Lung (tissue), 12 donors: ENCODE measurements around the gene G2E3. TPM values are rescaled to one million over a fixed set of nuclear protein-coding genes. Genes with fewer than 3 reads are reported as not detected.
"Not testable (repeated sequence)": the region's sequence is repeated elsewhere in the genome, so short reads cannot be mapped to it uniquely, and the experiment has no call there.

Experiments
- ATAC-seq: fragments of 200-7000 bp; cut with Tn5 transposase; one replicate; pipeline ENCODE4 v1.9.1; 2020; ENCODE audit warnings: moderate number of reproducible peaks; ENCODE audit not compliant: insufficient read depth, low FRiP score
- DNase-seq, 3 donors: peaks; one replicate each; pipeline ENCODE4 v3.0.0-alpha.2; 2013 to 2017
- H3K27ac ChIP-seq, 2 donors: one replicate each; pipeline ENCODE4 v1.5.1; 2013; ENCODE audit warnings: mild to moderate bottlenecking in 2 of 2, moderate library complexity in 2 of 2, control low read depth in 1 of 2, inconsistent platforms in 1 of 2, low read depth in 1 of 2, low read length in 1 of 2
- H3K27me3 ChIP-seq, 3 donors: one replicate each; pipeline ENCODE4 v1.5.1; 2013; ENCODE audit warnings: low read length in 2 of 3; ENCODE audit not compliant: control insufficient read depth in 3 of 3, insufficient read depth in 3 of 3
- H3K36me3 ChIP-seq, 4 donors: one replicate each; pipeline ENCODE4 v1.5.1; 2013; ENCODE audit warnings: low read length in 4 of 4, mild to moderate bottlenecking in 1 of 4, moderate library complexity in 1 of 4; ENCODE audit not compliant: control insufficient read depth in 4 of 4, insufficient read depth in 4 of 4
- H3K4me1 ChIP-seq, 5 donors: one replicate each; pipeline ENCODE4 v1.5.1; 2013; ENCODE audit warnings: low read length in 5 of 5, mild to moderate bottlenecking in 2 of 5, moderate library complexity in 1 of 5; ENCODE audit not compliant: control insufficient read depth in 5 of 5, insufficient read depth in 5 of 5
- H3K4me3 ChIP-seq: one replicate; pipeline ENCODE4 v1.5.1; 2013; ENCODE audit warnings: mild to moderate bottlenecking, control low read depth, moderate library complexity
- H3K9ac ChIP-seq, 2 donors: one replicate each; pipeline ENCODE4 v1.5.1; 2013; ENCODE audit warnings: low read length in 2 of 2, control low read depth in 1 of 2; ENCODE audit not compliant: insufficient read depth in 1 of 2
- H3K9me3 ChIP-seq, 4 donors: one replicate each; pipeline ENCODE4 v1.5.1; 2013; ENCODE audit warnings: low read length in 3 of 4, mild to moderate bottlenecking in 1 of 4, moderate library complexity in 1 of 4; ENCODE audit not compliant: control insufficient read depth in 4 of 4, insufficient read depth in 3 of 4
- WGBS, 2 donors: extraction: QIAGEN DNeasy Blood & Tissue Kit; methylation state at CpG; one replicate each; pipeline ENCODE4 v1.1.7; 2013; 5-methylcytosine and 5-hydroxymethylcytosine counted together
- polyA plus RNA-seq, 2 donors: library from polyadenylated mRNA; stranded (reverse); fragments of 200-250 nt; gene quantifications; one replicate each; pipeline ENCODE4 v1.2.1, GENCODE V29; 2013
- total RNA-seq, 2 donors: library from RNA; depleted of rRNA in 1 of 2; stranded (reverse); fragments of >200 nt in 1 of 2; gene quantifications; one replicate each; pipeline ENCODE4 v1.2.1, GENCODE V29; 2014 to 2021
- TF ChIP-seq, protein P1 (sequence below): IDR thresholded peaks from 2 replicates; pipeline ENCODE4 v1.5.1; 2012; ENCODE audit warnings: mild to moderate bottlenecking; ENCODE audit errors: control extremely low read depth, extremely low read depth
- donor health status: control.
- donor health status: control.
- donor health status: Bipolar disorder and iron deficiency.
- donor health status: healthy.
- donor health status: DM: yes; HTN: yes; CAD: no.

Gene G2E3
- total and polyA plus RNA-seq, 4 donors, result 3.8 to 24.5 (median 8.5) TPM

- no peak overlapping the region for H3K4me3 ChIP-seq
- WGBS, 2 donors, result 96 to 97% methylated on average over 1 of the region's 1 CpG
Observed at GRCh38 chr14:30541318-30541717, 17.6 kb upstream of the G2E3 start.

DNA sequence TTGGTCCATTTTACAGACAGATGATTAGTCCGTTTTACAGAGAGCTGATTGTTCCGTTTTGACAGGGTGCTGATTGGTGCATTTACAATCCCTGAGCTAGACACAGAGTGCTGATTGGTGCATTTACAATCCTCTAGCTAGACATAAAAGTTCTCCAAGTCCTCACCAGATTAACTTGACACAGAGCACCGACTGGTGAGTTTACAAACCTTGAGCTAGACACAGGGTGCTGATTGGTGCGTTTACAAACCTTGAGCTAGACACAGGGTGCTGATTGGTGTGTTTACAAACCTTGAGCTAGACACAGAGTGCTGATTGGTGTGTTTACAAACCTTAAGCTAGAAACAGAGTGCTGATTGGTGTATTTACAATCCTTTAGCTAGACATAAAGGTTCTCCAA is 12.2 kb upstream of the G2E3 start:
- H3K4me1 ChIP-seq, H3K36me3 ChIP-seq, DNase-seq, H3K27me3 ChIP-seq, H3K27ac ChIP-seq, H3K4me3 ChIP-seq, ATAC-seq, H3K9ac ChIP-seq, H3K9me3 ChIP-seq: not testable (repeated sequence)
- WGBS, 2 donors, result 93 to 95% methylated on average over 4 of the region's 4 CpGs

More at GRCh38 chr14:30541318-30541717, 17.6 kb upstream of the G2E3 start:
- Histone ChIP-seq H3K4me1 (no peaks in the 10 kb centered on the region), H3K9ac (no peak overlapping the region), H3K9me3 (no peaks in the 10 kb centered on the region), H3K27ac (no peak overlapping the region), H3K27me3 (no peaks in the 10 kb centered on the region), H3K36me3 (no peaks in the 10 kb centered on the region)
- TF ChIP-seq, protein P1, sequence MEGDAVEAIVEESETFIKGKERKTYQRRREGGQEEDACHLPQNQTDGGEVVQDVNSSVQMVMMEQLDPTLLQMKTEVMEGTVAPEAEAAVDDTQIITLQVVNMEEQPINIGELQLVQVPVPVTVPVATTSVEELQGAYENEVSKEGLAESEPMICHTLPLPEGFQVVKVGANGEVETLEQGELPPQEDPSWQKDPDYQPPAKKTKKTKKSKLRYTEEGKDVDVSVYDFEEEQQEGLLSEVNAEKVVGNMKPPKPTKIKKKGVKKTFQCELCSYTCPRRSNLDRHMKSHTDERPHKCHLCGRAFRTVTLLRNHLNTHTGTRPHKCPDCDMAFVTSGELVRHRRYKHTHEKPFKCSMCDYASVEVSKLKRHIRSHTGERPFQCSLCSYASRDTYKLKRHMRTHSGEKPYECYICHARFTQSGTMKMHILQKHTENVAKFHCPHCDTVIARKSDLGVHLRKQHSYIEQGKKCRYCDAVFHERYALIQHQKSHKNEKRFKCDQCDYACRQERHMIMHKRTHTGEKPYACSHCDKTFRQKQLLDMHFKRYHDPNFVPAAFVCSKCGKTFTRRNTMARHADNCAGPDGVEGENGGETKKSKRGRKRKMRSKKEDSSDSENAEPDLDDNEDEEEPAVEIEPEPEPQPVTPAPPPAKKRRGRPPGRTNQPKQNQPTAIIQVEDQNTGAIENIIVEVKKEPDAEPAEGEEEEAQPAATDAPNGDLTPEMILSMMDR, result no peak
- ATAC-seq (no peak), DNase-seq (no peak)

- Histone ChIP-seq H3K9me3 (no peaks in the 10 kb centered on the region), H3K27ac (no peak overlapping the region), H3K27me3 (no peaks in the 10 kb centered on the region), H3K4me3 (no peak overlapping the region), H3K36me3 (no peaks in the 10 kb centered on the region), H3K9ac (no peak overlapping the region), H3K4me1 (peaks cover 0 to 10% (median 0%) of the 10 kb centered on the region in 5 donors)
- ATAC-seq (no peak), DNase-seq (no peak)
- 95 to 96% methylated on average over 40 of the region's 40 CpGs for WGBS, 2 donors
- TF ChIP-seq, protein P1, result no peak
Observed at GRCh38 chr14:30547388-30548048, 11.4 kb upstream of the G2E3 start.

DNA sequence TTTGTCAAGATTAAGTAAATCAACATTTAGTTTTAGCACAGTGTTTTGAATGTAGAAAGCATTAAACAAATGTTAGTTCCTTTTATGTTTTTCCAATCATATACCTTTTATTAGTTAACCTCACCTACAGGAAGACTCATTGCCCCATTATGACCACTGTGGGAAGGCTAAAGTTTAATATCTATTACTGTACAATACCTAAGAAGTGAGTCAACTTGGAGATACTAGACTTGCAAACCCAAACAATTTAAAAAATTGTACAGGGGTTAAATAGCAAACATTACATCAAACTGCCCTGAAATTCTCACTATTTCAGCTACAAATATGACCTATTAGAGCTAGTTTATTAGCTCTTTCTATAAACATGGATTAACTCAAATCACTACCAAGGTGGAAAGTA is 8.6 kb upstream of the G2E3 start:
- Histone ChIP-seq H3K27ac (no peak overlapping the region), H3K36me3 (no peaks in the 10 kb centered on the region), H3K9ac (no peak overlapping the region), H3K9me3 (no peaks in the 10 kb centered on the region), H3K27me3 (no peaks in the 10 kb centered on the region), H3K4me1 (peaks cover 0 to 10% (median 0%) of the 10 kb centered on the region in 5 donors), H3K4me3 (no peak overlapping the region)
- TF ChIP-seq, protein P1, result no peak
- DNase-seq, result no peak
- ATAC-seq, result no peak
